Retina (tissue), 1 donor: Measurements from ENCODE around the gene SCT.

Source experiments
- DNase-seq: peaks from one replicate; pipeline ENCODE4 v3.0.0-alpha.2; 2016

SCT gene

DNA sequence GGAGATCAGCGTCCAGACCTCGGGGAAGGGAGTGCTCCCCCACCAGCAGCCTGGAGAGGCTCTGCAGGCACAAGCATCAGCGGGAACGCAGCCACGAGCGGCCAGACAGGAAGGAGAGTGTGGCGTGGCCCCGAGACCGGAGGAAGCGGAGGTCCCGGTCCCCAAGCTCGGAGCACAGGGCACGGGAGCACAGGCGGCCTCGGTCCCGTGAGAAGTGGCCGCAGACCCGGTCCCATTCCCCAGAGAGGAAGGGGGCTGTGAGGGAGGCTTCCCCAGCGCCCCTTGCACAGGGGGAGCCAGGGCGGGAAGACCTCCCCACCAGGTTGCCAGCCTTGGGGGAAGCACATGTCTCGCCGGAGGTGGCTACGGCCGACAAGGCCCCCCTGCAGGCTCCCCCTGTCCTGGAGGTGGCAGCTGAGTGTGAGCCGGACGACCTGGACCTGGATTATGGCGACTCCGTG, 18.2 kb downstream of the SCT start:
- DNase-seq = no peak

DNA sequence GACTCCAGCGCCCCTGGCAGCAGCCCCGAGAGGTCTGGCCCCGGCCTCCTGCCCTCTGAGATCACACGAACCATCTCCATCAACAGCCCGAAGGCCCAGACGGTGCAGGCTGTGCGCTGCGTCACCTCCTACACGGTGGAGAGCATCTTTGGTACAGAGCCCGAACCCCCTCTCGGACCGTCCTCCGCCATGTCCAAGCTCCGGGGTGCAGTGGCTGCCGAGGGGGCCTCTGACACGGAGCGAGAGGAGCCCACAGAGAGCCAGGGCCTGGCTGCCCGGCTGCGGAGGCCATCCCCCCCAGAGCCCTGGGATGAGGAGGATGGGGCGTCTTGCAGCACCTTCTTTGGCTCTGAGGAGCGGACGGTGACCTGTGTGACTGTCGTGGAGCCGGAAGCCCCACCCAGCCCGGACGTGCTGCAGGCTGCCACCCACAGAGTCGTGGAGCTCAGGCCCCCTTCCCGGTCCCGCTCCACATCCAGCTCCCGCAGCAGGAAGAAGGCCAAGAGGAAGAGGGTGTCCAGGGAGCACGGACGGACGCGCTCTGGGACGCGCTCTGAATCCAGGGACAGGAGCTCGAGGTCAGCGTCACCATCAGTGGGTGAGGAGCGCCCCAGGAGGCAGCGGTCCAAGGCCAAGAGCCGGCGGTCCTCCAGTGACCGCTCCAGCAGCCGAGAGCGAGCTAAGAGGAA, 18.9 kb downstream of the SCT start:
- no peak for DNase-seq

DNA sequence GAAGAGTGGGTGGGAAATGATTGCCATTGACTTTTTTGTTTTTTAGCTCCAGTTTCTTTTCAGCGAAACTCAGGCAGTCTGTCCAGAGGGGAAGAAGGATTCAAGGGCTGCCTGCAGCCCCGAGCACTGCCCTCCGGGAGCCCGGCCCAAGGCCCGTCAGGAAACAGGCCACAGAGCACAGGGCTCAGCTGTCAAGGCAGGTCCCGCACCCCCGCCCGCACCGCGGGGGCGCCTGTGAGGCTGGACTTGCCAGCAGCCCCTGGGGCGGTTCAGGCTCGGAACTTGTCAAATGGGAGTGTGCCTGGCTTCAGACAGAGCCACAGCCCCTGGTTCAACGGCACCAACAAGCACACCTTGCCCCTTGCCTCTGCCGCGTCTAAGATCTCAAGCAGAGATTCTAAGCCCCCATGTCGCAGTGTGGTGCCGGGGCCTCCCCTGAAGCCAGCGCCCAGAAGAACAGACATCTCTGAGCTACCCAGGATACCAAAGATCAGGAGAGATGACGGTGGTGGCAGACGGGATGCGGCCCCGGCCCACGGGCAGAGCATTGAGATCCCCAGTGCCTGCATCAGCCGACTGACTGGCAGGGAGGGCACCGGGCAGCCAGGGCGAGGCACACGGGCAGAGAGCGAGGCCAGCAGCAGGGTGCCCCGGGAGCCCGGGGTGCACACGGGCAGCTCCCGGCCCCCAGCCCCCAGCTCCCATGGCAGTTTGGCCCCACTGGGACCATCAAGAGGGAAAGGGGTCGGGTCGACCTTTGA, 19.8 kb downstream of the SCT start:
- no peak for DNase-seq

DNA sequence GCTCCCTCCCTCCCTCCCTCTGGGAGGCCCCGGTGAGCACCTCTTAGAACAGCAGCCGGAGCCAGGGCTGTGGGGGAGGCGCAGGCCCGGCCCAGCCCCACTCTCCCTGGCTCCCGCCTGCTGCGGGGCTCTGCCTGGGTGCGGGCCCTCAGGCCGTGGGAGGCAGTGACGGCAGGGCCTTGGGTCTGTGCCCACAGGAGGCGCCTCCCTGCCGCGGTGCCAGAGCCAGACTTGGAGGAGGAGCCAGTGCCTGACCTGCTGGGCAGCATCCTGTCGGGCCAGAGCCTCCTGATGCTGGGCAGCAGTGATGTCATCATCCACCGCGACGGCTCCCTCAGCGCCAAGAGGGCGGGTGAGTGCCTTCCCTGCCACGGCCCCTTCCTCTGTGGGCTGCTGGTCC, 20.7 kb downstream of the SCT start:
- DNase-seq = no peak

DNA sequence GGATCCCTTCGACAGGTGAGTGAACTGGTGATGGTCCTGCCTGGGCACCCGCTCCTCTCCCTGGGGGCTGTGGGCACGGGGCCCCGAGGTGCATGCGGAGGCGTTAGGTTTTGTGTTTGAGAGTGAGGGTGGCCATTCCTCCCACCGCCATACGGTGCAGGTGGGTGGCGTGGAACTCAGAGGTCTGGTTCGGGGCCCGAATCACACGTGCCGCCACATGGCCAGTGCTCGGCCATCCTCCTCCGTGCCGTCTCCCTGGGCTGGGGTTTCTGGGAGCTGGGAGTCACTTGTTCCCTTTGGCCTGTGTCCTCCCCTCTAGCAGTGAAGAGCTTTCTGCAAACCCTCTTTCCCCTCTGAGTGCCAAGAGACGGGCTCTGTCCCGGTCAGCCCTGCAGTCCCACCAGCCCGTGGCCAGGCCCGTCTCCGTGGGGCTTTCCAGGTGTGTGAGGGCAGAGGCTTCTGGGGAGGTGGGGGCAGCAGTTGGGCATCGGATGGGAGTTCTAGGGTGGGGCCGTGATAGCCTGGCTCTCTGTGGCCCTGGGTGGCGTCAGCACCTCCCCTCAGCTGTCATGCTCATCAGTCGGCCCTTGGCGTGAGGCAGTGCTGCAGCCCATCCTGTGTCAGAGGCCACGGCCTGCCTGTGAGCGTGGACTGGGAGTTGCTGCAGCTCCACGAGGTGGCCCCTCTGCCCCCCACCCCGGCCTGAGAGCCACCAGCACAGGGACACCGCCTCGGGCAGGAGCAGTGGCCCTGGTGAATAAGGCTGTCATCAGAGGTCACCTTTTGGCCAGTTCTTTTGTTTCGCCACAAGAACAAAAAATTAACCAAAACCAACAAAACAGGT, 21.5 kb downstream of the SCT start:
- DNase-seq = no peak

DNA sequence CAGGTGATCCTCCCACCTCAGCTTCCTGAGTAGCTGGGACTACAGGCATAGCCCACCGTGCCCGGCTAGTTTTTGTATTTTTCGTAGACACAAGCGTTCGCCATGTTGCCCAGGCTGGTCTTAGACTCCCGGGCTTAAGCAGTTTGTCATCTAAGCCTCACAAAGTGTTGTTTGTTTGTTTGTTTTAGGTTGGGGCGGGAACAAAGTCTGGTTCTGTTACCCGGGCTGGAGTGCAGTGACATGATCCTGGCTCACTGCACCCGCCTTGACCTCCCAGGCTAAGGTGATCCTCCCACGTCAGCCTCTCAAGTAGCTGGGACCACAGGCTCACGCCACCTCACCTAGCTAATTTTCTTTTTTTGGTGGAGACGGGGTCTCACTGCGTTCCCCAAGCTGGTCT, 23.8 kb downstream of the SCT start:
- no peak for DNase-seq

DNA sequence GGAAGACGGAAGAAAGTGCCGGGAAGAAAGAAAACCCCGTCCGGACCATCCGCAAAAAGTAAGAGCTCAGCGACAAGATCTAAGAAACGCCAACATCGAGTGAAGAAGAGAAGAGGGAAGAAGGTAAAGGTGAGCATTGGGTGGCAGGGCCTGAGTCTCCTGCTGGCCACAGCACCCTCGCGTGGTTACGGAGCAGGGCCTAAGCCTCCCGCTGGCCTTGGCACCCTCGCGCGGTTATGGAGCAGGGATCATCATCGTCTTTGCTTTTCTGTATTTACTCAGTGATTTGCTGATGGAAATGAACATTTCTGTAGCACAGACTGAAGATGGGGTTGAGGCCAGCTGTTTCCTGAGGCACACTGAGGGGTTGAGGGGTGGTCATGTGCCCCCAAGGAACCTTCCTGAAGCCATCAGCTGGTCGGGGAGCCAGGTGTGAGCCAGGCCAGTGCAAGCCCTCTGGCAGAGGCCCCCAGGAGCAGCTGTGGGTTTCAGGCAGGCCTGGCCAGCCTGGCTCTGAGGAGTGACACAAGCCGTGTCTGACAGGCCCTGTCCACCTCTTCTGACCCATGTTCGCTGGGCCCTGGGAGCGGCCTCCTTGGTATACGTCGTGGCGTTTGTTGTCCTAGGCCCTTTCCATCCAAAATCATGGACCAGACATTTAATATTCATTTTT, 25.3 kb downstream of the SCT start:
- no peak for DNase-seq

DNA sequence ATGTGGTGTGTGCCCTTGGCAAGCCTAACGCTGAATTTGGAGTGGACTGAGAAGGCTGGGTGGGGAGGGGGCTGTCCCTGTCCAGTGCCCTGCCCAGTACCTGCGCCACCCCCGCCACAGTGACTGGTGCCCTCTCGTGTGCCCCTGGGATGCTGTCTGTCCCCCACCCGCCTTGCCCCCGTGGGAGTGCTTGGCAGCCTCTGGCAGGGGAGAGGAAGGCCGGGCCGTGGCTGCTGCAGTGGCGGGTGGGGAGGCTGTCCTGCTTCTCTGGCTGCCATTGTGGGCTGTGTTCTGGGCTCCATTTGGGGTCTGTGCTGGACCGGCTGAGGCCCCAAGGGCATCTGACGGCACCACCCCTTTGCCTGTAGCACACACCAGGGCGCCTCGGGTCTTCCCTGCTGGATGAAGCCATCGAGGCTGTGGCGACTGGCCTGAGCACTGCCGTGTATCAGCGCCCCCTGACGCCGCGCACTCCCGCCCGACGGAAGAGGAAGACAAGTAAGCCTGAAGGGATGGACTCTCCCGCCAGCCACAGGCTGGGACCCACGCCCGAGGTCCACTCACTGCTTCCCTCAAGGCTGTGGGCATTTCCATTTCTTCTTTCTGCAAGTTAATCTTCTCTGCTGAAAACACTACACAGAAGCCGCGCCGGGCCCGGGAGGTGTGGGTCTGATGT, 28.8 kb downstream of the SCT start:
- no peak for DNase-seq

DNA sequence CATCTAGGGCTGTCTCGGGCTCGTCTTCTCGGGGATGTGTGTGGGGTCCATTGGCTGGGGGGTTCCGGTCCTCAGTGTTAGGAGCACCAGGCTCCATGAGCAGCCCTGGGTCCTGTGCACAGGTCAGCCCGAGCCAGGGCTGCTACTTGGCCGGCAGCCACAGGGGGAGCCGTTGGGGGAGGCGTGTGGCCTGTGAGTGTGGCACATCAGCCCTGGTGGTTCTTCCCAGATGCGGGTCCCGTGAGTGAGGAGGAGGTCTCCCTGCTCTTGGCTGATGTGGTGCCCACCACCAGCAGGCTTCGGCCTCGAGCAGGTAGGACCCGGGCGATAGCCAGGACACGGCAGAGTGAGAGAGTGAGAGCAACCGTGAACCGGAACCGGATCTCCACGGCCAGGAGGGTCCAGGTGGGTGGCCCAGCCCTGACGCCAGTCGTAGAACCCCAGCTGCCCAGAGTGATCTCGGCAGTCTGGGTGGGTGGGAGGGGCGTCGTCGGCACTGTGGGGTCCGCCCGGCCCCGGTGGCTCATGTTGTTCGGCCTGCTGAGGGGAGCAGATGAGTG, 29.7 kb downstream of the SCT start:
- DNase-seq = no peak

DNA sequence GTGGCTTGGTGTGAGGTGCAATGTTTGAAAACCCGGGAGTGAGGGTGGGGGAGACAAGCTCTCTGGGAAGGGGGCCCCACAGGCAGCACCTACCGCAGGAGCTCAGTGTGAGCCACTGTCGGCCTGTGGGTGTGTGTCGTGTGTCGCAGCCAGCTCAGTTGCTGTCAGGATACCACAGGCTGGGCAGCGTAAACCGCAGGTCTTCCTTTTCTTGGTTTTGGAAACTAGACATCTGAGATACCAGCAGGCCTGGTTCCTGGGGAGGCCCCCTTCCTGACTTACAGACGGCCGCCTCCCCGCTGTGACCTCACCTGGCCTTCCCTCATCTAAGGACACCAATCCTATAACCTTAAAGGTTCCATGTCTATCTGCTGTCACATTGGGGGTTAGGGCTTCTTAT, 30.6 kb downstream of the SCT start:
- no peak for DNase-seq

DNA sequence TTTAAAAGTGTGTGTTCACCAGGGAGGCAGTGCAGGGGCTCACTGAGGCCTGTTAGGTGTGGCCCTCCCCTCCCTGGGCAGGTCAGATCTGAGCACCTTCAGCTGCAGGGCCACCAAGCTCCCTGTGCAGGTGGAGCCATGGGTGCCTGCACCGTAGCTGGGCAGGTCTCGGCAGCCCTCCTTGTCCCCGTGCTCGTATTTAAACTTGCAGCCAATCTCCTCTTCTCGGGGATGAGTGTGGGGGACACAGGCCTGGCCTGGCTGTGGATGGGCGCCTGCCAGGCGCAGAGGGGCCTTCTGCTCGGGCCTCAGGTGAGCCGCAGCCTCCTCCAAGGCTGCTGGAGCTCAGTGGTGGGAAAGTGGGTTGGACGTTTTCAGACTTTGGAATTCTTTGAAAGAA, 31.6 kb downstream of the SCT start:
- DNase-seq = no peak

DNA sequence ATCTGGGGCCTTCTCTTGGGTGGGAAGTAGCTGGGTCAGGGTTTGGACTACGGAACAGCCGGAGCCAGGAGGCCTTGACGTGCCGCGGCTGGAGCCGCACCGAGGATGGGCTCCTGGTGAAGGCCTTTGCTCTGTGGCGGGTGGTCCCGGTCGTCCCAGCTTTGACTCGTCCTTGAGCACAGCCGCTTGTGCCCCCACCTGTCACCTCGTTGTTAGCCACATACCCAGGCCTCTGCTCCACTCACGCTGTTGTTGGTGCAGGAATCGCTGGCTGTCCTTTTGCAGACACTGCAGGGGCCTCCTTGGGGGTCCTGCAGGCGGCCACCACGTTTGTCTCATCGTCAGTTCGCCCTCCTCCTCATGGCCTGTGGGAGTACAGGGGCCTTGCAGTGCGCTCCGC, 33.6 kb downstream of the SCT start:
- DNase-seq = no peak

DNA sequence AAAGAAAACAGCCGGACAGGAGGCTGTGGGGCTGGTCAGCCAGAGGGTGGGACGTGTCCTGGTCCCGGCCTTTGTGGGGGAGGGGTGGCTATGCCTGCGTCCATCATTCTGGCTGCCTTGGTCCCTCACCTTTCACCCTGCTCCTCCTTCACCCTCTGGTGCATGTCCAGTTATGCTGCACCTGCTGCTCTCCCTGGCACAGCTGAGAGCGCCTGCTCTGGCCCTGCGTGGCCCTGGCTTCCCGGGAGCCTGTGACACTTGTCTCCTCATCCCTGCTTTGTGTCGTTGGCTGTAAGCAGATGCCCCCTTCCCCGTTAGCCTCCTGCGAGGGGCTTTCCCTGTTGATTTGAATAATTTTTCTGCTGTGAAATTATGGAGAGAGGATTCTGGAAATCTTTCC, 34.1 kb downstream of the SCT start:
- DNase-seq = no peak

DNA sequence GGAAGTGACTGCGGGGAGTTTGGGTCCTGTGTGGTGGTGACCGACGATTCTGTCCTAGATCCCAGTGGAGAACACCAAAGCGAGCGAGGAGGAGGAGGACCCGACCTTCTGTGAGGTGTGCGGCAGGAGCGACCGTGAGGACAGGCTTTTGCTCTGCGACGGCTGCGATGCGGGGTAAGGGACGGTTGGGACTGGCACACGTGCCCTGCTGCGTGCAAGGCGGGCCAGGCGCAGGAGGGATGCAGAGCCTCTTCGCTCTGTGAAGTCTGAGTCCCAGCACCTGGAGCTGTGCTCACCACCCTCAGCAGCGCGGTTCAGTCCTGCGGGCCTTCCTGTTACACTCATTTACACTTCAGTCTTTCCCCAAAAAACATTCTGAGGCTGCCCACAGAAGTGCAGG, 34.5 kb downstream of the SCT start:
- no peak for DNase-seq

DNA sequence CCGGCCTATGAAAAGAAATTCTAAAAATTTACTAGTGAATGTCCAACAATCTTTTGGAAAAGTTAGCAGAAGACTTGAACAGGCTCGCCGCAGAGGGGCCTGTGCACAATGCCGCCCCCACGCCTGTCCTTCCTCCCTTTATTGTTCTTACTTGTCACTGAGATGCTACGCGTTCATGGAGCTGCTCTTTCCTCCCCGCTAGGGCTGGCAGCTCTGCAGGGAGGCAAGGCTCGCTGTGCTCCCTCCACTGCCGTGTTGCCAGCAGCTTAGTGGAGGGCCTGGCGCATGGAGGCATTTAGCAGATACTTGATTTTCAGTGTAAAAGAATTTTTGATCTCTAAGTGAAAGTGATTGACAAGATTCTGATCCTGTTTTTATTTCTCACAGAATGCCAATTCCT, 36.0 kb downstream of the SCT start:
- DNase-seq = no peak

DNA sequence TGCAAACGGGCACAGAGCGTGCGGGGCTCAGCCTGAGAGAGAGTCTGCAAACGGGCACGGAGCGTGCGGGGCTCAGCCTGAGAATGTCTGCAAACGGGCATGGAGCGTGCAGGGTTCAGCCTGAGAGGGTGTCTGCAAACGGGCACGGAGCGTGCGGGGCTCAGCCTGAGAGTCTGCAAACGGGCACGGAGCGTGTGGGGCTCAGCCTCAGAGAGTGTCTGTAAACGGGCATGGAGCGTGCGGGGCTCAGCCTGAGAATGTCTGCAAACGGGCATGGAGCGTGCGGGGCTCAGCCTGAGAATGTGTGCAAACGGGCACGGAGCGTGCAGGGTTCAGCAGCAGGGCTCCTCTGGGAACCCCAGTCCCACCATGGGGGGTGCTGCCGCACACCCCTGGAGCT, 37.2 kb downstream of the SCT start:
- DNase-seq = no peak

DNA sequence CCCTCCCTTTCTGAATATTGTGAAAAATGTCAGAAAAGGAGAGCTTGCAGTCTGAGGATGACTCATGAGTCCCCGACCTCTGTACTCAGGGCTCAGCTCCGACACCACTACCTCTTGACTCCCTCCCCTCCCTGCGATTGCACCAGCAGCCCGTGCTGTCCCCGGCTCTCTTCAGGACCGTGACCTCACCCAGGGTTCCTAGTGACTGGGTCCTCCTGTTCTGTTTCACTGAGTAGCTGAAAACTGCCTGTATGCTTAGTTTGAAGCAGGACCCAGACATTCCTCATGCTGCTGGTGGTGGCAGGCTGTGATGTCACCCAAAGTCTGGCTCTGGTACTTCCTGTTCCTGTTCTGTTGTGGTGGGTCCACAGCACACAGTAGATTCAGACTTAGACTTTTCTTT, 39.0 kb downstream of the SCT start:
- DNase-seq = no peak

DNA sequence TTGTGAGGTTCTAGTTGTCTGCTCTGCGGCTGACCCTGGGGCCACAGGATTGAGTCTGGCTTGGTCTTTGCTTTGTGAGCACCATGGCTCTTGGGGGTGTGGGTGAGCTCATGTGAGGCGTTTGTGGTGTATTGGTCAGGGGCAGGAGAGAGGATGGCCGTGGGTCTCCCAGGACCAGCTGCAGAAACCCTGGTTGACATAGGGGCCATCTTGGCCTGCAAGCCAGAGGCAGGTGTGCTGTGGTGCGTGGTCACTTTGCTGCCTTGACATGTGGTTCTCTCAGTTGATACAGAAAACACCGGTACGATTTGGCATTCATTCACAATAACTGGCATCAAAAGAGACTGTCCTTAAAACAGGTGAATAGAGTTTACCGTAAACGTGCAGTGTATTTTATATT, 39.4 kb downstream of the SCT start:
- DNase-seq = no peak

DNA sequence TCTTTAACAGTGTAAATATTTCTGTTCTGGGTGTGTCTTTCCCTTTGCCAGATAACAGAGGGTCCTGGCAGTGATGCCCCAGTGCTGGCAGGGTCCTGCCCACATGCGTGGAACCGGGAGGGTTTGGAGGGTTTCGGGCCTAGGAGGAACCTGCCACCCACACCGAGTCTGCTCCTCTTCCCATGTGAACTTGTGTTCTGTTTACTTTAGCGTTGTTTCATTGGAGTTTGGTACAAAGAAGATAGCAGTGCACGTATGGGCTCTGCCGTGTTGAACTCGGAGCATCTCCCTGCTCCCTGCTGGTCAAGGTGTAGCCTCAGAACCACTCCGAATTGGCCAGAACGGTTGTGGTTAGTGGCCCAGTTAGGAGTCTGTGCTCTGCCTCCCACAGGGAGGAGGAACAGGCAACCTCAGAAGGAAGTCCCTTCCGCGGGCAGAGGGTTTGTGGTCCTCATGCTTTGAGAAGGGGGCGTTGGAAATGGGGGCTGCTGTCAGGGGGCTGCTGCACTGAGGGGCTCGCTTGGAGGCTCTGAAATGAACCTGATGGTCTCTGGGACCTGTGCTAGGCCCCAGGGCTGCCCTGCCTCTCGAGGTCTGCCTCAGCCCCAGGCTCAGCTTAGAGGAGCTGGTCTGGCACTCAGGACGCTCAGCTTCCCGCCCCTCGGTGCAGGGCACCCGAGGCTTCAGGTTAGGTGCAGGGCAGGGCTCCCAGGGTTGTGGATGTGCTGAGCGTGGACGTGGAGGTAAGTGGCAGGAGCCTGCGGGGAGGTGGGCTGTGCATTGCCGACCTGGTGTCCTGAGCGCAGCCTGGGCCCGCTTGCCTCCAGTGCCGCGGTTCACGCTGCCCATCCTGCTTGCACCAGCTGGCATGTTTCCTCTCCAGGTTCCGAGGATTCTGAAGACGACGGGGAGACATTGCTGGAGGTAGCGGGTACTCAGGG, 40.3 kb downstream of the SCT start:
- no peak for DNase-seq

DNA sequence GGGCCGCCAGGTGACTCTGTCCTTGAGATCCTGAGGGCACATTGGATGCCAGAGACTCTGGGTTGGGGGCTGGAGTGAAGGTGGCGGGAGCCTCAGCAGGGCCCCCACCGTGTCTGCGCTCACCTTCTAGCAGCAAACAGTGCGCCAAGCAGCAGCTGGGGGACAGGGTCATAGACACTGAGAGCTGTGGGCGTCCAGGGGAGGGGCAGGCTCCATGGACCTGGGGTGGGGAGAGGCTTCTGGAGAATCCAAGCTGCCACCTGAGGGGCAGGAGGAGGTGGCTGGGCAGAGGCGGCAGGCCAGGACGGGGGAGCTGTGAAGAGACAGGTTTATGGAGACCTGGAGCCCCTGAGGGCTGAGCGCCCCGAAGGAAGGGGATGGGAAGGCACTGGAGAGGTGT, 42.7 kb downstream of the SCT start:
- DNase-seq = no peak

DNA sequence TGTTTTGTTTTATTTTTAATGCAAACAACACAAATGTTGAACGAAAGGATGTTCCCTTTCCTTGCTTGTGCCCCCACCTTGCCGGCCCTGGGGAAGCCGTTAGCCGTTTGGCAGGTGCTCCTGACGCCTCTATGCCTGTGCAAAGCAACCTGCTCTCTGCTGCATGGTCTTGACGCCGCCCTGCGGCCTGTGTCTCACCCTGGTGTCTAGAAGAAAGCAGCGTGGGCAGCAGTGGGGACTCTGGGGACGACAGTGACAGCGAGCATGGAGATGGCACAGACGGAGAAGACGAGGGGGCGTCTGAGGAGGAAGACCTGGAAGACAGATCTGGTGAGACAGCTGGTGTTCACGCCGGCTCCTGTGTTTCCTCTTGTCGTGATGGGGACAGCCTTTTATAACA, 45.2 kb downstream of the SCT start:
- DNase-seq = no peak
